Left ventricle myocardium superior (tissue), 1 donor: ENCODE measurements around the gene LAMA3. TPM values are rescaled to one million over a fixed set of nuclear protein-coding genes. Genes with fewer than 3 reads are reported as not detected.

Experiments used
- ATAC-seq: fragments of 200-7000 bp; cut with Tn5 transposase; one replicate; pipeline ENCODE4 v1.9.1; 2020; ENCODE audit warnings: mild to moderate bottlenecking, moderate library complexity
- DNase-seq: peaks from one replicate; pipeline ENCODE4 v3.0.0-alpha.2; 2020
- intact Hi-C: fragments of 100-400 bp; cut with micrococcal nuclease; formaldehyde crosslinking; loops from one replicate; pipeline ENCODE4 v1.11.0; 2022
- total RNA-seq: library from RNA; stranded (reverse); fragmentation: NEBNext Ultra II Directional; extraction: Animal tissue kit (Norgen Biotek cat#: 25700); gene quantifications from one replicate; pipeline ENCODE4 v1.2.1, GENCODE V29; 2021
- donor health status: DM: no; HTN: yes; CAD: no; lungs with severe emphysema.

LAMA3 gene
- total RNA-seq, 1 donor from 2014 or later, result 3.4 TPM

GRCh38 chr18:23968638-23969604, 279.7 kb downstream of the LAMA3 start:
- no peak for DNase-seq
- intact Hi-C loops, result no loop called here

GRCh38 chr18:23969664-23970063, 280.4 kb downstream of the LAMA3 start:
- ATAC-seq (no peak), DNase-seq (no peak)
- intact Hi-C loops, result no loop called here

More at GRCh38 chr18:23968638-23969604, 279.7 kb downstream of the LAMA3 start:
- ATAC-seq, result no peak

- intact Hi-C loops, result no loop called here
- no peak for ATAC-seq
- DNase-seq, result no peak
Measured at GRCh38 chr18:23970161-23971096, 281.2 kb downstream of the LAMA3 start.

GRCh38 chr18:23971097-23971440, 281.8 kb downstream of the LAMA3 start:
- ATAC-seq (no peak), DNase-seq (no peak)
- intact Hi-C loops, result no loop called here

GRCh38 chr18:23971666-23972230, 282.5 kb downstream of the LAMA3 start:
- intact Hi-C loops, result no loop called here
- DNase-seq, result no peak
- no peak for ATAC-seq

GRCh38 chr18:23972453-23972852, 283.2 kb downstream of the LAMA3 start:
- DNase-seq (no peak), ATAC-seq (no peak)
- intact Hi-C loops, result no loop called here

GRCh38 chr18:23977103-23977502, 287.9 kb downstream of the LAMA3 start:
- intact Hi-C loops, result no loop called here
- ATAC-seq, result no peak

GRCh38 chr18:23977719-23978483, 288.6 kb downstream of the LAMA3 start:
- intact Hi-C loops, result no loop called here
- DNase-seq (no peak), ATAC-seq (peak; percentile 61)

More at GRCh38 chr18:23977103-23977502, 287.9 kb downstream of the LAMA3 start:
- DNase-seq, result no peak

GRCh38 chr18:23981369-23981980, 292.2 kb downstream of the LAMA3 start:
- ATAC-seq (no peak), DNase-seq (no peak)
- intact Hi-C loops, result no loop called here

- ATAC-seq (peak; percentile 93), DNase-seq (peak; percentile 70)
- intact Hi-C loops, result no loop called here
Measured at GRCh38 chr18:23982155-23983079, 293.2 kb downstream of the LAMA3 start.

GRCh38 chr18:23983112-23983511, 293.9 kb downstream of the LAMA3 start:
- DNase-seq (no peak), ATAC-seq (no peak)
- intact Hi-C loops, result no loop called here

GRCh38 chr18:23986600-23987359, 297.5 kb downstream of the LAMA3 start:
- intact Hi-C loops, result no loop called here
- no peak for ATAC-seq

GRCh38 chr18:23990474-23991410, 301.5 kb downstream of the LAMA3 start:
- ATAC-seq (no peak), DNase-seq (no peak)
- intact Hi-C loops, result no loop called here

More at GRCh38 chr18:23986600-23987359, 297.5 kb downstream of the LAMA3 start:
- no peak for DNase-seq

GRCh38 chr18:23992089-23992940, 303.1 kb downstream of the LAMA3 start:
- ATAC-seq, result peak; percentile 98
- intact Hi-C loops, result no loop called here
- peak; percentile 75 for DNase-seq

- DNase-seq (no peak), ATAC-seq (no peak)
- intact Hi-C loops, result no loop called here
Measured at GRCh38 chr18:23992941-23993280, 303.7 kb downstream of the LAMA3 start.
